ENCODE measurements around the gene CAPRIN1.

- TF ChIP-seq, protein P1, sequence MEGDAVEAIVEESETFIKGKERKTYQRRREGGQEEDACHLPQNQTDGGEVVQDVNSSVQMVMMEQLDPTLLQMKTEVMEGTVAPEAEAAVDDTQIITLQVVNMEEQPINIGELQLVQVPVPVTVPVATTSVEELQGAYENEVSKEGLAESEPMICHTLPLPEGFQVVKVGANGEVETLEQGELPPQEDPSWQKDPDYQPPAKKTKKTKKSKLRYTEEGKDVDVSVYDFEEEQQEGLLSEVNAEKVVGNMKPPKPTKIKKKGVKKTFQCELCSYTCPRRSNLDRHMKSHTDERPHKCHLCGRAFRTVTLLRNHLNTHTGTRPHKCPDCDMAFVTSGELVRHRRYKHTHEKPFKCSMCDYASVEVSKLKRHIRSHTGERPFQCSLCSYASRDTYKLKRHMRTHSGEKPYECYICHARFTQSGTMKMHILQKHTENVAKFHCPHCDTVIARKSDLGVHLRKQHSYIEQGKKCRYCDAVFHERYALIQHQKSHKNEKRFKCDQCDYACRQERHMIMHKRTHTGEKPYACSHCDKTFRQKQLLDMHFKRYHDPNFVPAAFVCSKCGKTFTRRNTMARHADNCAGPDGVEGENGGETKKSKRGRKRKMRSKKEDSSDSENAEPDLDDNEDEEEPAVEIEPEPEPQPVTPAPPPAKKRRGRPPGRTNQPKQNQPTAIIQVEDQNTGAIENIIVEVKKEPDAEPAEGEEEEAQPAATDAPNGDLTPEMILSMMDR (conservative IDR thresholded peaks at IDR 0.05; ENCODE audit: low read depth, low read length) = no peak
- TF ChIP-seq EZH2 (IDR thresholded peaks at IDR 0.05; ENCODE audit: borderline replicate concordance, low read depth, low read length, poor library complexity, severe bottlenecking) = no peak
Measured at GRCh38 chr11:34040571-34040970, 11.0 kb upstream of the CAPRIN1 start.
